ENCODE measurements around the gene ADAM19. TPM values are rescaled to one million over a fixed set of nuclear protein-coding genes. Genes with fewer than 3 reads are reported as not detected.

Gene ADAM19
- total RNA-seq, 6 experiments from 2014 or later: 1.8 to 9.4 (median 4.5) TPM

DNA sequence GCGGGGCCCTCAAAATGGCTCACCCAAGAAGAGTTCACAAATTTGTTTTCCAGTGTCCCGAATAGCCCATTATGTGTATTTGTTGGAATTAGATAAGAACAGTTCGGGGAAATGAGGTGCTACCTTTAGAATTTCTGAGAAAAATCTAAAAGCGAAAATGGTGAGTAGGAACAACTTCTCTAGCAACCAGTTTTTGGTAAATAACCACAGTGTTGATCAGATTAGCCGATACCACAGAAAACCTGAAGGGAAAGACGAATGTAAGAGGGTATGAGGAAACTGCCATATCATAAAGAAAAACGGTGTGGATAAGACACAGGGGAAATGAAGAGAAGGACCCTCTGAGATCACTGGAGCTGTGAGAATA, 31.0 kb downstream of the ADAM19 start:
- H3K4me1 ChIP-seq: peaks cover 0 to 53% (median 24%) of the 10 kb centered on the region in 4 donors
- no peaks in the 10 kb centered on the region for H3K36me3 ChIP-seq
- TF ChIP-seq, protein P1, sequence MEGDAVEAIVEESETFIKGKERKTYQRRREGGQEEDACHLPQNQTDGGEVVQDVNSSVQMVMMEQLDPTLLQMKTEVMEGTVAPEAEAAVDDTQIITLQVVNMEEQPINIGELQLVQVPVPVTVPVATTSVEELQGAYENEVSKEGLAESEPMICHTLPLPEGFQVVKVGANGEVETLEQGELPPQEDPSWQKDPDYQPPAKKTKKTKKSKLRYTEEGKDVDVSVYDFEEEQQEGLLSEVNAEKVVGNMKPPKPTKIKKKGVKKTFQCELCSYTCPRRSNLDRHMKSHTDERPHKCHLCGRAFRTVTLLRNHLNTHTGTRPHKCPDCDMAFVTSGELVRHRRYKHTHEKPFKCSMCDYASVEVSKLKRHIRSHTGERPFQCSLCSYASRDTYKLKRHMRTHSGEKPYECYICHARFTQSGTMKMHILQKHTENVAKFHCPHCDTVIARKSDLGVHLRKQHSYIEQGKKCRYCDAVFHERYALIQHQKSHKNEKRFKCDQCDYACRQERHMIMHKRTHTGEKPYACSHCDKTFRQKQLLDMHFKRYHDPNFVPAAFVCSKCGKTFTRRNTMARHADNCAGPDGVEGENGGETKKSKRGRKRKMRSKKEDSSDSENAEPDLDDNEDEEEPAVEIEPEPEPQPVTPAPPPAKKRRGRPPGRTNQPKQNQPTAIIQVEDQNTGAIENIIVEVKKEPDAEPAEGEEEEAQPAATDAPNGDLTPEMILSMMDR (IDR thresholded peaks at IDR 0.05): no peak
- TF ChIP-seq POLR2A (IDR thresholded peaks at IDR 0.05): no peak
- intact Hi-C loops (cut with DNase I): no loop called here
- ATAC-seq (no peak), DNase-seq (no peak)
- no peak overlapping the region for H3K4me3 ChIP-seq
- no peaks in the 10 kb centered on the region for H3K9me3 ChIP-seq
- 66% methylated on average over 7 of the region's 7 CpGs for WGBS (ENCODE audit: insufficient coverage, low coverage, low lambda C conversion rate, missing lambda C conversion rate)
- no peaks in the 10 kb centered on the region for H3K27me3 ChIP-seq
- H3K27ac ChIP-seq: no peak overlapping the region

- 70% methylated on average over 6 of the region's 10 CpGs for WGBS (ENCODE audit: insufficient coverage, low coverage, low lambda C conversion rate, missing lambda C conversion rate)
- H3K36me3 ChIP-seq: no peaks in the 10 kb centered on the region
- H3K9me3 ChIP-seq: no peaks in the 10 kb centered on the region
- DNase-seq (no peak), ATAC-seq (no peak)
- H3K27ac ChIP-seq: no peak overlapping the region
- intact Hi-C loops (cut with DNase I): no loop called here
- H3K4me1 ChIP-seq: peaks cover 0 to 49% (median 20%) of the 10 kb centered on the region in 4 donors
- H3K27me3 ChIP-seq: no peaks in the 10 kb centered on the region
- H3K4me3 ChIP-seq: no peak overlapping the region
- no peak for TF ChIP-seq POLR2A (IDR thresholded peaks at IDR 0.05)
- TF ChIP-seq, protein P1 (IDR thresholded peaks at IDR 0.05): no peak
Measured at GRCh38 chr5:157543825-157544622, 31.6 kb downstream of the ADAM19 start.

GRCh38 chr5:157542282-157543000, 33.1 kb downstream of the ADAM19 start:
- H3K4me3 ChIP-seq: no peak overlapping the region
- no peak for ATAC-seq
- no peaks in the 10 kb centered on the region for H3K9me3 ChIP-seq
- no peaks in the 10 kb centered on the region for H3K27me3 ChIP-seq
- 87% methylated on average over 6 of the region's 14 CpGs for WGBS (ENCODE audit: insufficient coverage, low coverage, low lambda C conversion rate, missing lambda C conversion rate)
- intact Hi-C loops (cut with DNase I): no loop called here
- no peaks in the 10 kb centered on the region for H3K36me3 ChIP-seq
- TF ChIP-seq, protein P1 (IDR thresholded peaks at IDR 0.05): no peak
- TF ChIP-seq POLR2A (IDR thresholded peaks at IDR 0.05): no peak
- DNase-seq: no peak
- peaks cover 0 to 35% (median 14%) of the 10 kb centered on the region in 4 donors for H3K4me1 ChIP-seq
- peak overlapping the region in 1 of 3 donors; percentile 9 for H3K27ac ChIP-seq

GRCh38 chr5:157541447-157542118, 34.0 kb downstream of the ADAM19 start:
- DNase-seq (no peak), ATAC-seq (peak in 2 of 4 donors; percentile 4 to 7)
- Histone ChIP-seq H3K27me3 (no peaks in the 10 kb centered on the region), H3K9me3 (no peaks in the 10 kb centered on the region), H3K36me3 (peaks cover 0 to 4% (median under 1%) of the 10 kb centered on the region in 4 donors), H3K27ac (peak overlapping the region in 2 of 3 donors; percentile 9 to 38), H3K4me3 (no peak overlapping the region), H3K4me1 (peaks cover 0 to 28% (median 10%) of the 10 kb centered on the region in 4 donors)
- no peak for TF ChIP-seq POLR2A (IDR thresholded peaks at IDR 0.05)
- TF ChIP-seq, protein P1 (IDR thresholded peaks at IDR 0.05): no peak
- intact Hi-C loops (cut with DNase I): no loop called here
- 60% methylated on average over 5 of the region's 6 CpGs for WGBS (ENCODE audit: insufficient coverage, low coverage, low lambda C conversion rate, missing lambda C conversion rate)
